Keratinocyte (primary cell): ENCODE data around the gene TDP1.

Source experiments
- EZH2 ChIP-seq: IDR thresholded peaks from one replicate; pipeline ENCODE4 v1.6.1; 2012; ENCODE audit warnings: inconsistent platforms, mild to moderate bottlenecking, low read length, moderate library complexity
- TF ChIP-seq, protein P1 (sequence below), 3 experiments: IDR thresholded peaks in 1 of 3; conservative IDR thresholded peaks in 1 of 3; optimal IDR thresholded peaks in 1 of 3; 2 replicates in 2 of 3; 3 replicates in 1 of 3; pipeline versions ENCODE3 to v1.5.1; 2011; ENCODE audit warnings: low read length in 3 of 3, mild to moderate bottlenecking in 3 of 3, moderate library complexity in 2 of 3, control low read depth in 1 of 3, inconsistent platforms in 1 of 3; ENCODE audit not compliant: insufficient read depth in 2 of 3; ENCODE audit errors: extremely low read depth in 1 of 3

DNA sequence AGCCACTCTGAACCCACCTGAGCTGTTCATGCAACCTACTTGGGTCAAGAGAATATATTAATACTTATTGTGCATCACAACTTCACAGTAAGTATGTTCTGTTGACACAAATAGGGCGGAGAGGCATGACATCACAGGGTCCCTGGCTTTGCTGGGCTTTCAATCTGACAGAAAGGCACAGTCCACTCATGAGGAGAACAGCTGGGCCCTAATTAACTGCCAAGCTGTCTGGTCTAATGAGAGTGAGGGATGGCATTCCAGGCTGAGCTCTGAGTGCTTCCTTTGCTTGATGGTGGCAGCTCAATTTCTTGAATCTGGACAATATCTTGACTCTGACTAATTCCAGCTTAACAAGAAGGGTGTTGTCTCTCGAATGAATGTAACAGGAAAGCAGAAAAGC lies 3.2 kb upstream of the TDP1 start:
- TF ChIP-seq, protein P1, sequence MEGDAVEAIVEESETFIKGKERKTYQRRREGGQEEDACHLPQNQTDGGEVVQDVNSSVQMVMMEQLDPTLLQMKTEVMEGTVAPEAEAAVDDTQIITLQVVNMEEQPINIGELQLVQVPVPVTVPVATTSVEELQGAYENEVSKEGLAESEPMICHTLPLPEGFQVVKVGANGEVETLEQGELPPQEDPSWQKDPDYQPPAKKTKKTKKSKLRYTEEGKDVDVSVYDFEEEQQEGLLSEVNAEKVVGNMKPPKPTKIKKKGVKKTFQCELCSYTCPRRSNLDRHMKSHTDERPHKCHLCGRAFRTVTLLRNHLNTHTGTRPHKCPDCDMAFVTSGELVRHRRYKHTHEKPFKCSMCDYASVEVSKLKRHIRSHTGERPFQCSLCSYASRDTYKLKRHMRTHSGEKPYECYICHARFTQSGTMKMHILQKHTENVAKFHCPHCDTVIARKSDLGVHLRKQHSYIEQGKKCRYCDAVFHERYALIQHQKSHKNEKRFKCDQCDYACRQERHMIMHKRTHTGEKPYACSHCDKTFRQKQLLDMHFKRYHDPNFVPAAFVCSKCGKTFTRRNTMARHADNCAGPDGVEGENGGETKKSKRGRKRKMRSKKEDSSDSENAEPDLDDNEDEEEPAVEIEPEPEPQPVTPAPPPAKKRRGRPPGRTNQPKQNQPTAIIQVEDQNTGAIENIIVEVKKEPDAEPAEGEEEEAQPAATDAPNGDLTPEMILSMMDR (optimal IDR thresholded peaks at IDR 0.05 in 1 of 3, IDR thresholded peaks at IDR 0.05 in 1 of 3, conservative IDR thresholded peaks at IDR 0.05 in 1 of 3; ENCODE audit: extremely low read depth in 1 of 3, insufficient read depth in 2 of 3, low read length in 3 of 3), result no peak
- TF ChIP-seq EZH2, result no peak
